Activated CD4-positive, alpha-beta T cell treated with anti-CD3 and anti-CD28 coated beads, Interleukin-2, amount 50 U/mL, for 4 hours (primary cell): Measurements from ENCODE around the gene ARHGAP26.

Experiments
- DNase-seq, 2 experiments: peaks; one replicate each; pipeline ENCODE4 v3.0.0-alpha.2; 2020

ARHGAP26 gene

DNA sequence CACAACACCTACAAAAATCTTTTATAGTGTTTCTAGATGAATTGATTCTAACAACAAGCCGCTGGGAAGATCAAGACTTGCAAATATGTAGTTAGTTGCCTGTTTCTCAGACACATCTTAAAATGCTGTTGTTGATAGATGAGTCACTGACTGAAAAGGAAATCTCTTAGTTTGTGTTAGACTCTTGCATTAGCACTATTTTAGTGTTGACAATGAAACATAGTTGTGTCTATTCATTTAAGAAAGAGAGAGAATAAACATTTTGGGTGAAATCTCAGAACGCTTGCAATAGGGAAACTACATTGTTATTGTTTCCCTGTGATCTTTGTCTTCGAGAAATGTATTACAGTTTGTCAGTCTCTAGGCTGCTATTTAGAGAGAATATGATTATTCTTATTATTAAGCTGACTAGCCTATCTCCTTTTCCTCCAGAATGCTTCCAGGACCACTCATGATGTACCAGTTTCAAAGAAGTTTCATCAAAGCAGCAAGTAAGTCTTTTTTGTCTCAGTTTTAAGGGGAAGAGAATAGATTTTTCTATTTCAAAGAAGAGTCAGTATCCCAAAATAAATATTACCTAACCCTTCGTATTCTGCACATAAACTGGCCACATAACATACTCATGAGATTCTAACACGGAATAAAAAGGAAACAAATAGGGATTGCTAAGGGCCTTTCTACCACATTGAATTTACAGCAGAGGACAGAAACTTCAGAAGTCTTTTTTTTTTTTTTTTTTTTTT, 285.6 kb downstream of the ARHGAP26 start:
- DNase-seq, result no peak

GRCh38 chr5:143056339-143056704, 286.1 kb downstream of the ARHGAP26 start:
- DNase-seq, result no peak

- DNase-seq, result no peak
Observed at GRCh38 chr5:143056792-143057579, 286.8 kb downstream of the ARHGAP26 start.

- DNase-seq, result no peak
Observed at GRCh38 chr5:143057580-143057999, 287.4 kb downstream of the ARHGAP26 start.

DNA sequence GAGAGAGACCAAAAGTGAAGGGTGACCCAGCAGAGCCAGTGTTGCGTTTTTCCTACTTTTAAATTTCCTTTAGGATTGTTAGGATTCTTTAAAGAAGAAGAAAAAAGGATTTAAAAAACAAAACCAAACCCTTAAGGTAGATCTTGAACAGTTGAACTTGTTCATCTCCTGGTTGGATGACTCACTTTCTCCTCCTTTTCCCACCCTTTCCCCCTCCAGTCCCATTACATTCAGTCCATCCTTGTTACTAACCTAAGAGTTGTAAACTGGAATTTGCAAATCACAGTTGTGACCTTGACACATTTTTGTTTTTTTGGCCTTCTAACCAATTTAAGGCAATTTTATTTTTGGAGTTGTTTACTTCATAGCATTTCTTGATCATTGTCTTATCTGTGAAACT, 289.2 kb downstream of the ARHGAP26 start:
- no peak for DNase-seq

DNA sequence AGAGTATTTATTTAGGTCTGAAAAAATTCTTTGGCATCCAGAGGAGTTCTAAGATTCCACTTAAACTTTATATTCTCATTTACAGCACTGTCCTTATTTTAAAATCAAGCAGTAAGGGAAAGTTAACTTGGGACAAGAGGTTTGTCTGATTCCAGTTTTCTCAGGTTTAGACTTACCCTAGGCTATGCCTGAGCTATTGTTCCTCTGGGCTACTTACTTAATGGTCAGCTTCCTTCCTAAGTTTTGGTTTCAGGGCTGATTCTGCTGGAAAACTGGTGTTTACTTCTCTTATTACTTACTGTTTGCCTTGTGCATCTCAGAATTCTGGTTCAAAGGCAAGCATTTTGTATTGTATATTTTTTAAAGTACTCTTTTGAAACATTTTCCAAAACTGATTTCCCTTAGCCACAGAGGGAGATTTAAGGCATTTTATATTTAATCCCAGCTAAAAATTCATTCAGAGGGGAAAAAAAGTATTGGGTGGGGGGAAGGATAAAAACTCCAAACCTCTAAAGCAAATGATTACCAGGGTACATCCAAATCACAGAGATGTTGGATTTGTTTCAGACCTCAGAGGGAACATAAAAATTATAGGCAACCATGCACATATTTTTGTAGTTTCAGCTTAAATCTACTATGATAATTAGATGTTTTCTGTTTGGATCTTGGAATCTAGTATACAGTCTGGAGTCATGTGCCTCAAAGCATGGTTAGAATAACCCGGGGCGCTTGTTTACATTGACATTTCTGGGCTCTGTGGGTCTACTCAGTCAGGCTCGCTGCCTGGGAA, 290.0 kb downstream of the ARHGAP26 start:
- no peak for DNase-seq

DNA sequence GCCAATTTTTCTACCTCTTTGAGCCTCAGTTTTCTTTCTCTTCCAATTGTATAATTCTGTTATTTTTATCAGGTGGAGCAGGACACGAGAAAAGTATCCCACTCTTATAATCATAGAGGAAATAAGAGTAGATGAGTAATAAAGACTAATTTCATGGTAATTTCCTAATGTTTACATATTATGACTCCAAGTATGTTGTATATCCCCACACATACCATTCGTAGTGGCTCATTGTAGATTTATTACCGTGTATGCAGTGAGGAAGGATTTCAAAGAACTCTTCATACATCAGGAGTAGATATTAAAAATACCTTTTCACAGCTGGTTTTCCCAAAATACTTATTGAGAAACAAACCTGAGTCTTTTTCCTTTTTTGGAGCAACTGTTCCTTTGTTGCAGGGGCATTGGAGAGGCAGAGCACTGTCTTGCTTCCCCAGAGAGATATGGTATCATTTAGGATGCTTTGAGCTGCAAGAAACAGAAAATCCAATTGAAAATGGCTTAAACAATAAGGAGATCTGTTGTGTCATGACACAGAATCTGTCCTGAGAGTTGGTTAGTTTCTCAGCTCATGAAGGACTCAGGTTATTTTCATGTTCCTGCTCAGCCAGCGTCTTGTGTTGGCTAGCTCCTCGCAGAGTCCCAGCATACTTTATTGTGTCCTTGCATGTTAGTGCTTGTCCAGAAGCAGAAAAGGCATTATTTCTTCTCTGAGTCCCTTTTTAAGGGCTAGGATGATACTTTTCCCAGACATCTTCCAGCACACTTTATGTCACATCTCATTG, 291.2 kb downstream of the ARHGAP26 start:
- no peak for DNase-seq

DNA sequence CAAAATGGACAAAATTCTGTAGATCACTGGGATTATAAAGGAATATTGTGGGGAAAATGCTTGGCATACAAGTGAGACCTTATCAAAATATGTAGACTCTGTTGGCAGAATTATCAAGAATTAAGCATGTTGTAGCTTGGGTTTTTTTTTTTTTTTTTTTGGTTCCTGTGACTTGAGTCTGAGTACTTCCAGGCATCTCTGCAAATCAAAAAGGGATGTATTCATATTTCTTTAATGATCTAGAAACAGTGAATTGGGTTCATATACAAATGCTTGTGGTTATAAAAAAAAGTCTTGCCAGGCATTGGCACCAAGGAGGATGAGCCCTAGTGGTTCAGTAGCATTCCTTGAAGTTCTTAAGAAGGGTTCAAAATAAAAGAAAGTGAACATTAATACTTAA, 292.2 kb downstream of the ARHGAP26 start:
- no peak for DNase-seq

- no peak for DNase-seq
Observed at GRCh38 chr5:143063175-143063970, 293.2 kb downstream of the ARHGAP26 start.

DNA sequence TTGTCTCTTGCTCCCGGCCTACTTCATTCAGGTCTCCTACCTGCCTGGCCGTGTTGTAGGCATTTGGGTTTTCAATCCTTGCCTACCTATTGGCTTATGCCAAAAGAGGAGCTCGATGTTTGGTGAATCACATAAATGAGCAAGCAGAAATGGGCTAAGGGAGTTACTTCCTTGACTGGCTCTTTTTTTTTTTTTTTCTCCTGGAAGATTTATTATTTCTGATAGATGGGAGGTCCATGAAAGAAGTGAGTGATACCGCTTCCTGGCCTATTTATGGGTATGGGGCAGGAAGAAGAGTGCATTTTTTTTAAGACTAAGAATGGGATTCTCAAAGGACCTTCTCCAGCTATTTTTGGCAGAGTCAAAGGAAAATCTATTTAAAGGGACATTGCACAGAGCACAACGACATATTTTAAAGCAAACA, 294.1 kb downstream of the ARHGAP26 start:
- no peak for DNase-seq

GRCh38 chr5:143064676-143065075, 294.5 kb downstream of the ARHGAP26 start:
- DNase-seq, result no peak

- no peak for DNase-seq
Observed at GRCh38 chr5:143065185-143065965, 295.2 kb downstream of the ARHGAP26 start.

GRCh38 chr5:143065996-143066522, 295.9 kb downstream of the ARHGAP26 start:
- no peak for DNase-seq

DNA sequence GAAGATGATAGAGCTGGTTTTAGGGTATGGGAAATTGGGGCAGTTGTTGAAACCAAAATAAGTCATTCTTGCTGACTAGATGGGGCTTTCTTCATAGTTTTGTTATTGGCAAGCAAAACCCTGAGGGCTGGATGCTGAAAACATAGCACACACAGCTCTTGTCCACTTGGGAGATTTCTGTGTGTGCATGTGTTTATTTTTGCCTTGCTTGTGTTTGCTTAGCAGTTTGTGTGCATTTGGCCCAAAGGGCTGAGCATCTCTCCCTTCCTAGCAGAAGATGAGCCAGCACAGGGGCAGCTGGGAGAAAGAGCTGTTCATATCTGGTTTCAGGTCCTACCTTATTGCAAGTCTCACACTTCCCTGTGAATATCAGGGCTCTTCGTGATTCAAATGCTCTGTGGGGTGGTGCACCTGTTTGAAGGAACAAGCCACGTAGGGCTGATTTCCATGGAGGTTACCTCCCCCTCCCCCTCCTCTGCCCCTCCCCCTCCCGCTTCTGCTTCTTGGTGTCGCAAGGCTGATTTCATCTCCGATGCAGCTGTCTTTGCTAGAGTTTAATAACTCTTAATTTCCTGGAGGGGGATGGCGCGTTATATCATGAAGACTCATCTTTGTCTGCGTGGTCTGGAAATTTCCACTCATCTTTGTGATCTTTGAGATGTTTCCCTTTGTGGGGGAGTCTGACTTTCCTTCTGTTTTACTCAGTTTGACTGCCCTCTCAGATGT, 296.5 kb downstream of the ARHGAP26 start:
- peak; percentile 24 to 31 for DNase-seq

- no peak for DNase-seq
Observed at GRCh38 chr5:143068712-143069111, 298.5 kb downstream of the ARHGAP26 start.

- DNase-seq, result no peak
Observed at GRCh38 chr5:143071927-143072326, 301.8 kb downstream of the ARHGAP26 start.

GRCh38 chr5:143072734-143073133, 302.6 kb downstream of the ARHGAP26 start:
- no peak for DNase-seq

DNA sequence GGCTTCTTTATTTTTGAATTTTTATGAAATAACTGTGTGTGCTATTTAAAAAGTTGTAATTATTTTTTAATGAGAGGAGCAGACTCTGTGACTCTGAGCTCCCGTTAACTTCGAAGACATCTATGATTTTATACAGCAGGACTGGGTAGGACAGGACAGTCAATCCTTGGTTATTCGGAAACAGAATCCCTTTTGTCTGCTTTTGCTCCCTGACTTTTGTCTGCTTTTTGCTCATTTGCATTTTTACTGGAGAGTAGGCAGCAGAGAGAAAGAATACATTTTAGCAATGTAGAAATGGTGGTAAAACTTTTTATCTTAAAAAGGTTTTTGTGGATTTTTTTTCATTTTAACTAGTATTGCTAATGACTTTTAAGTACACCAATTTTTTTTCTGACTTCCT, 303.6 kb downstream of the ARHGAP26 start:
- no peak for DNase-seq

DNA sequence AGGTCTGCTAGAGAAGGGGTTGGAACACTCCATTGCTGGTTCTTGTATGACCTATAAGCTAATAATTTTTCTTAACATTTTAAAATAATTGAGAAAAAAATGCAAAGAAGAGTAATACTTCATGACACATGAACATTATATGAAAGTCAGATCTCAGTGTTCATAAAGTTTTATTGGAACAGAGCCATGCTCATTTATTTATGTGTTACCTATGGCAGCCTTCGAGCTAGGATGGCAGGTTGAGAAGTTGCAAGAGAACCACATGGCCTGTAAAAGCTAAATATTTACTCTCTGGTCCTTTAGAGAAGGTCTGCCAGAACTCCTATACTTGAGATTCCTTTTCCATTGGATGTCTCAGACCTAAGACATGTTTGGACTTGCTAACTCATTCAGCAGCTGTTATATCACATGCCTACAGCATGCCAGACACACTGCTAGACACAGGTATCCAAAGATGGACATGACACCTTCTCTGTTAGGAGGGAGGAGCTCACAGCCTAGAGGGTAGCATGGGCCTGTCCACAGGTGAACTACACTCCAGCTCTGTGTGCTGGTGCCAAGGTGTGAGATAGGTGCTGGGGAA, 304.3 kb downstream of the ARHGAP26 start:
- DNase-seq, result no peak

- no peak for DNase-seq
Observed at GRCh38 chr5:143076377-143076776, 306.2 kb downstream of the ARHGAP26 start.
